Keratinocyte (primary cell): ENCODE data around the gene ACAD11. TPM values are rescaled to one million over a fixed set of nuclear protein-coding genes. Genes with fewer than 3 reads are reported as not detected.
A peak's percentile ranks its signal among the peaks of the same experiment; 100 is the strongest.

Experiments used
- DNase-seq: peaks from one replicate; pipeline ENCODE4 v3.0.0-alpha.2; 2011; ENCODE audit warnings: low read depth, missing footprints, low spot score
- FAIRE-seq: peaks from 2 replicates; lab custom pipeline; 2011; peaks lifted over from hg19 to GRCh38; lab: Jason Lieb, UNC
- H2AFZ ChIP-seq: 2 replicates; pipeline ENCODE4 v1.6.0; 2012; ENCODE audit warnings: low read length, control low read depth, inconsistent platforms; ENCODE audit not compliant: control insufficient read depth
- H3K27ac ChIP-seq: 2 replicates; pipeline ENCODE4 v1.5.1; 2011; ENCODE audit warnings: low read length; ENCODE audit not compliant: control insufficient read depth, insufficient read depth
- H3K27me3 ChIP-seq: 3 replicates; pipeline ENCODE4 v1.6.0; 2011; ENCODE audit warnings: low read length; ENCODE audit not compliant: control insufficient read depth, insufficient read depth; ENCODE audit errors: extremely low read depth
- H3K36me3 ChIP-seq, 2 experiments: 2 replicates in 1 of 2; 3 replicates in 1 of 2; pipeline ENCODE4 v1.5.1; 2011; ENCODE audit warnings: low read length in 2 of 2, mild to moderate bottlenecking in 1 of 2; ENCODE audit not compliant: control insufficient read depth in 2 of 2, insufficient read depth in 2 of 2; ENCODE audit errors: extremely low read depth in 1 of 2
- H3K4me1 ChIP-seq: 3 replicates; pipeline ENCODE4 v1.5.1; 2011; ENCODE audit warnings: low read length; ENCODE audit not compliant: control insufficient read depth, insufficient read depth; ENCODE audit errors: extremely low read depth
- H3K4me2 ChIP-seq: 3 replicates; pipeline ENCODE4 v1.6.0; 2011; ENCODE audit warnings: low read depth, low read length; ENCODE audit not compliant: control insufficient read depth, insufficient read depth; ENCODE audit errors: extremely low read depth
- H3K4me3 ChIP-seq, 3 experiments: fragments of 200-600 bp in 1 of 3; sonication (generic) in 1 of 3; 2 replicates in 2 of 3; 3 replicates in 1 of 3; pipeline ENCODE4 v1.5.1; 2011 to 2016; ENCODE audit warnings: low read length in 3 of 3, mild to moderate bottlenecking in 3 of 3, control low read depth in 2 of 3, inconsistent platforms in 1 of 3, low read depth in 1 of 3, mixed read lengths in 1 of 3, mixed run types in 1 of 3, moderate library complexity in 1 of 3; ENCODE audit not compliant: control insufficient read depth in 2 of 3, insufficient read depth in 2 of 3; ENCODE audit errors: extremely low read depth in 1 of 3
- H3K79me2 ChIP-seq: 2 replicates; pipeline ENCODE4 v1.6.0; 2012; ENCODE audit warnings: low read length; ENCODE audit not compliant: control insufficient read depth, insufficient read depth
- H3K9ac ChIP-seq: 3 replicates; pipeline ENCODE4 v1.6.0; 2011; ENCODE audit warnings: low read length; ENCODE audit not compliant: control insufficient read depth, insufficient read depth; ENCODE audit errors: extremely low read depth
- H3K9me1 ChIP-seq: 3 replicates; pipeline ENCODE4 v1.6.0; 2011; ENCODE audit warnings: low read length; ENCODE audit not compliant: control insufficient read depth, insufficient read depth; ENCODE audit errors: extremely low read depth
- H3K9me3 ChIP-seq: 2 replicates; pipeline ENCODE4 v1.5.1; 2012; ENCODE audit warnings: low read depth, low read length; ENCODE audit not compliant: control insufficient read depth
- H4K20me1 ChIP-seq: 3 replicates; pipeline ENCODE4 v1.6.0; 2011; ENCODE audit warnings: low read length; ENCODE audit not compliant: control insufficient read depth, insufficient read depth; ENCODE audit errors: extremely low read depth
- EZH2 ChIP-seq: IDR thresholded peaks from one replicate; pipeline ENCODE4 v1.6.1; 2012; ENCODE audit warnings: inconsistent platforms, mild to moderate bottlenecking, low read length, moderate library complexity
- dilution Hi-C: fragments of 300-500 bp; cut with MboI; formaldehyde crosslinking; loops from one replicate; pipeline ENCODE4 v1.7.0; 2020; ENCODE audit warnings: low sequenced_read_pairs; ENCODE audit not compliant: extremely low pct_ligation_motif_present
- polyA plus RNA-seq, 5 experiments: library from polyadenylated mRNA; depleted of rRNA in 3 of 5; stranded (reverse) in 3 of 5; stranded (forward) in 1 of 5; unstranded in 1 of 5; fragments of >200 nt; gene quantifications; 1 replicate in 1 of 5; 2 replicates in 3 of 5; 3 replicates in 1 of 5; pipeline versions ENCODE4 v1.2.1 to v1.2.3, GENCODE V29; 2011 to 2012; ENCODE audit warnings: missing spikeins in 2 of 5, low read depth in 1 of 5, low replicate concordance in 1 of 5
- TF ChIP-seq, protein P1 (sequence below), 3 experiments: IDR thresholded peaks in 1 of 3; conservative IDR thresholded peaks in 1 of 3; optimal IDR thresholded peaks in 1 of 3; 2 replicates in 2 of 3; 3 replicates in 1 of 3; pipeline versions ENCODE3 to v1.5.1; 2011; ENCODE audit warnings: low read length in 3 of 3, mild to moderate bottlenecking in 3 of 3, moderate library complexity in 2 of 3, control low read depth in 1 of 3, inconsistent platforms in 1 of 3; ENCODE audit not compliant: insufficient read depth in 2 of 3; ENCODE audit errors: extremely low read depth in 1 of 3

ACAD11 gene
- polyA plus RNA-seq, 1 donor (not counting 4 experiments of a cell fraction or from before 2014, with no cell fraction given): 32.1 TPM

DNA sequence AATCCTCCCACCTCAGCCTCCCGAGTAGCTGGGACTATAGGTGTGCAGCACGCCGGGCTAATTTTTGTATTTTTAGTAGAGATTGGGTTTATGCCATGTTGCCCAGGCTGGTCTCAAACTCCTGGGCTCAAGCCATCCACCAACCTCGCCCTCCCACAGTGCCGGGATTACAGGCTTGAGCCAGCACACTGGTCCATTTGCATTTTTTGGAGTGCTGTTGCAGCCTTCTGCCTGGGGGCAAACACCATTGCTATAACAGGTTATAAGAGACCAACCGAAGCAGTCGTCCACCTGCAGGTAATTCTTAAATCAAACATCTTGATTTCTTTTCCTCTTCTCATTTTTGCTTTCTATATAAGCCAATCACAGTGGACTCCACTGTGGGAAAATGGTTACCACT, 34.8 kb downstream of the ACAD11 start:
- Histone ChIP-seq H3K27ac (no peak overlapping the region), H3K36me3 (peaks cover 3 to 9% of the 10 kb centered on the region in 2 experiments)
- dilution Hi-C loops: no loop called here

DNA sequence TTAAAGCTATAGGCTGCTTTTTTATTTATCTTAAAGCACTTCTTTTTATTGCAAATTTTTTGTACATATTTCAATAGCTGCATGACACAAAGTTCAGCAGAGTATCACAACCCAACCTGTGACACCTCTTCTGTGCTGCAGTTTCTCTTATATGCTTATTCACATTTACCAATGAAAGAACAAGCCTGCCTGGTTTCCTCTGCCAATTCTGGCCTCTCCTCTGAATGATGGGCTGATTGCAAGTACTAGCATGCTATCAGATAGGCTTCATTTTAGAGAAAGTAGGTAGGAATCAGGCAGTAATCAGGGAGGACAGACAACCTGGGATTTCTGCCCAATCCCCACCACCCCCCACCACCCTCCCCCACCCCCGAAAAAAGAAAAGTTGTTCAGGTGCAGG, 36.0 kb downstream of the ACAD11 start:
- no peak overlapping the region for H2AFZ ChIP-seq
- H3K79me2 ChIP-seq: no peaks in the 10 kb centered on the region
- H3K4me1 ChIP-seq: peaks cover 13% of the 10 kb centered on the region
- no peak overlapping the region for H3K9ac ChIP-seq
- H4K20me1 ChIP-seq: no peaks in the 10 kb centered on the region
- H3K4me2 ChIP-seq: peak overlapping the region; percentile 41
- TF ChIP-seq EZH2: no peak
- TF ChIP-seq, protein P1, sequence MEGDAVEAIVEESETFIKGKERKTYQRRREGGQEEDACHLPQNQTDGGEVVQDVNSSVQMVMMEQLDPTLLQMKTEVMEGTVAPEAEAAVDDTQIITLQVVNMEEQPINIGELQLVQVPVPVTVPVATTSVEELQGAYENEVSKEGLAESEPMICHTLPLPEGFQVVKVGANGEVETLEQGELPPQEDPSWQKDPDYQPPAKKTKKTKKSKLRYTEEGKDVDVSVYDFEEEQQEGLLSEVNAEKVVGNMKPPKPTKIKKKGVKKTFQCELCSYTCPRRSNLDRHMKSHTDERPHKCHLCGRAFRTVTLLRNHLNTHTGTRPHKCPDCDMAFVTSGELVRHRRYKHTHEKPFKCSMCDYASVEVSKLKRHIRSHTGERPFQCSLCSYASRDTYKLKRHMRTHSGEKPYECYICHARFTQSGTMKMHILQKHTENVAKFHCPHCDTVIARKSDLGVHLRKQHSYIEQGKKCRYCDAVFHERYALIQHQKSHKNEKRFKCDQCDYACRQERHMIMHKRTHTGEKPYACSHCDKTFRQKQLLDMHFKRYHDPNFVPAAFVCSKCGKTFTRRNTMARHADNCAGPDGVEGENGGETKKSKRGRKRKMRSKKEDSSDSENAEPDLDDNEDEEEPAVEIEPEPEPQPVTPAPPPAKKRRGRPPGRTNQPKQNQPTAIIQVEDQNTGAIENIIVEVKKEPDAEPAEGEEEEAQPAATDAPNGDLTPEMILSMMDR (optimal IDR thresholded peaks at IDR 0.05 in 1 of 3, IDR thresholded peaks at IDR 0.05 in 1 of 3, conservative IDR thresholded peaks at IDR 0.05 in 1 of 3; ENCODE audit: extremely low read depth in 1 of 3, insufficient read depth in 2 of 3, low read length in 3 of 3): no peak
- peaks cover 2% of the 10 kb centered on the region for H3K9me3 ChIP-seq
- no peaks in the 10 kb centered on the region for H3K27me3 ChIP-seq
- H3K27ac ChIP-seq: no peak overlapping the region
- peaks cover 3 to 9% of the 10 kb centered on the region in 2 experiments for H3K36me3 ChIP-seq
- H3K4me3 ChIP-seq: no peak overlapping the region
- peak; percentile 98 for FAIRE-seq
- no peak for DNase-seq
- H3K9me1 ChIP-seq: no peaks in the 10 kb centered on the region
- dilution Hi-C loops: no loop called here

More for the DNA sequence above, 34.8 kb downstream of the ACAD11 start:
- Histone ChIP-seq H3K9me3 (peaks cover 2% of the 10 kb centered on the region), H3K9ac (no peak overlapping the region), H3K4me1 (peaks cover 17% of the 10 kb centered on the region), H3K4me3 (no peak overlapping the region), H3K79me2 (no peaks in the 10 kb centered on the region), H3K4me2 (no peak overlapping the region), H3K9me1 (no peaks in the 10 kb centered on the region), H4K20me1 (no peaks in the 10 kb centered on the region), H3K27me3 (no peaks in the 10 kb centered on the region), H2AFZ (no peak overlapping the region)
- TF ChIP-seq, protein P1 (optimal IDR thresholded peaks at IDR 0.05 in 1 of 3, IDR thresholded peaks at IDR 0.05 in 1 of 3, conservative IDR thresholded peaks at IDR 0.05 in 1 of 3; ENCODE audit: extremely low read depth in 1 of 3, insufficient read depth in 2 of 3, low read length in 3 of 3): no peak
- TF ChIP-seq EZH2: no peak
- FAIRE-seq: no peak
- no peak for DNase-seq
